Endometrium (tissue), 2 donors: ENCODE data around the gene ARHGEF11.

Experiments
- FAIRE-seq: peaks from 2 replicates; lab custom pipeline; 2012; peaks lifted over from hg19 to GRCh38; lab: Jason Lieb, UNC
- donor health status: control.
- donor health status: control.

Gene ARHGEF11

DNA sequence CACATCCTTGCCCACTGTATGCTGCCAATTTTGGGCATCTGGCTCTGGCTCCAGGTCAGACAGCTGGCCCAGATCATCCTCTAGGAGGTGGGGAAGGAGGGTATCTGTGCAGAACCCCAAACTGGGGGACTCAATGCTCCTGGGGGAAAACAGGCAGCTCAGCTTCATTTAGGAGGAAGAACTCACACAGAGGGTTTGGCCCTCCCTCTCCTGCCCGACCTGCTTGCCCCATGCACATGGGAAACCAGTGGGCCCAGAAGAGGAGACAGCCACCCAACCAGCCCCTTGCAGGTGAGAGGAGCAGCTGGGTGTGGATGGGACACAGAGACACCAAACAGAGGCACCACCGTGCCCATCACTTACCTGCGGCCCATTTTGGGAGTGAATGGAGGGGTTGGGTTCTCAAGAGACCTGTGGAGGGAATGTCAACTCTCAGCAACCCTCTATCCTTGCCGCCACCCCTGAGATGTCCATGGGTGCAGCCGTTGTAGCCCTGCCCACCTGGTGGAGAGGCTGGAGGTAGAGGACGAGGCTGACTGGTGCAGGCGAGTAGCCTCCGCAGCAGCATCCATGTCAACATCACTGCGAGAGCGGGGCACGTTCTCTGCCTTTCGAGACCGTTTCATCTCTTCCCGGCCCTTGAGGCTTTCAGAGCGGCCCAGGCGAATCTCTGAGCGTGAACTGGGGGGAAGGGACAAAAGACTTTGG, 97.6 kb downstream of the ARHGEF11 start:
- FAIRE-seq: no peak

DNA sequence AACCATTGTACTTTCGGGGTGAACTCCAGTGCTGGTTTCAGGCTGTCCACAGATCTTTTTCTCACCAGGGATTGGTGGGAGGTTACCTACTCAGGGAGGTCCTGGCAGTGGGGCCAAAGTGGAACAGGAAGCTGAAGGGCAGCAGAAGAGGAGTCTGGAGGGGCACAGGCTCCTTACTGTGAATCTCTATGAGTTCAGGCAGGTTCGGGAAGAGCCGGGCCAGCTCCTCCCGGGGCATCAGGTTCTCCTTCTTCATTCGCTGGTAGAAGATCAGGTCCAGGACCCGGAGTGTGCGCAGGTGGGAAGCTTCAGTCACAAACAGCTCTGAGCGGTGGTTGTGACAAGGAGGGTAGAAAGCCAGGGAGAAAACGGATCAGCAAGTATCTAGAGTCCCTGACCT, 98.4 kb downstream of the ARHGEF11 start:
- no peak for FAIRE-seq

DNA sequence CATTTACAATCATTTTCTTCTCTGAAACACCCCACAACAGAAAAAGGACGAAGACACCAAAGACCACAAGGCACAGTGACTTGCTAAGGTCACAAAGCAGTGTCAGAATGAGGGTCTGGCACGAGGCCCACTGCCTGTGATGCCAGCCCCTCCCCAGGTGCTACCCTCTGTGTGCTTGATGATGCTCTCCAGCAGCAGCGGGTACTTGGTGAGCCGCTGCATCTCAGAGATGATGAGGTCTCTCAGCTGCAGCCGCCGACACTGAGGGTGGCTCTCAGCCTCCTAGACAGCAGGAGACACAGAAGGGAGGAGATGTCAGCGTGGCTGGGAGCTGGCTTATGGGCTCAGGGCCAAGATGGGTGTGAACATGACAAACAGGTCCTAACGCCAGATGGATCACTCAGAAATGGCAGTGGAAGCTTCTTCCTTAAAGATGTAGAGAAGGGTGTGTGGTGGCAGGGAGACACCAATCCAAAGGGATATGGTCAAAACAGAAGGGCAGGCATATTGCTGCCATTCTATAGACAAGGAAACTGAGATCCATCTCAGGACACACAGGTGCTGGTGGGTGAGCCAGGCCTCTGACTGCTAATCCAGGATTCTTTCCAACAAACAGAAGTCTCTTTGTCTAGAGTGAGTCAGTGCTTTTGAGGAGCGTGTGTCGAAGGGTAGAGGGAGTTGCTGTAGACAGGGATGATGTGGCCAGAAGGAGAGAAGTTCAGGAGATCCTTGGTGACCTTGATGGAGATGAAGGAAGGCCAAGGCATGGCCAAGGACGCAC, 99.5 kb downstream of the ARHGEF11 start:
- no peak for FAIRE-seq

DNA sequence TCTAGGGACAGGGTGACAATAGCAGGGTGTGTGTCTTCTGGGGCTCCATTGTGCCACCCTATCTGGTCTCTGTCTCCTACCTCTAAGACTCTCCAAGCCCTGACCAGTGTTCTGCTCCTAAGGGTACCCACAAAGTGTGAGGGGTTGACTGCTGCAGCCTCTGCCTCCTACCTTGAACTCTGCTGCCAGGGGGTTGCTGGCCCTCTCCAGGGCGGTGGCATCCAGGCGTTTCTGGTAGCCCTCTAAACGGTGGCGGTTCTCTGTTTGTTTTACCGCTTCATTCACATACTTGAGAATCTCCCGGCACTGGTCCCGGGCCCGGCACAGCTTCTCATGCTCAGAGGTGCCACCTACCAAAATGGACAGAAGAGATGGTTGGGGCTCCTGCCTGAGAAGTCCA, 100.7 kb downstream of the ARHGEF11 start:
- FAIRE-seq: no peak

DNA sequence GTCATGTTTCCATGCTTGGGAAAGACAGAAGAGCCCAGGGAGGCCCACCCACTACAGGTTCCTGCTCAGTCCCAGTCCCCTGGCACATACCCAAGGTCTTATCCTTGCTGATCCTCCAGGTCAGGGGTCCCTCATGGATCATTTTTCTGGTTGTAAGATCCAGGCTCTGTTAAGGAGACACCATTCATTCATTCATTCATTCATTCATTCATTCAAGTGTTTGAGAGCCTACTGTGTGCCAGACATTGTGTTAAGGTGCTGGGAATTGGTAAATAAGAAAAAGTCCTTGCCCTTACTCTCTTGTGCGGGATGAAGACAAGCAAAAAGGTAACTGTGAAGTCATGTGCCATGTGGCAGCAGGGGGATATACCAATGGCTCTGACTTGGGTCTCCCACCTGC, 101.3 kb downstream of the ARHGEF11 start:
- FAIRE-seq: no peak

DNA sequence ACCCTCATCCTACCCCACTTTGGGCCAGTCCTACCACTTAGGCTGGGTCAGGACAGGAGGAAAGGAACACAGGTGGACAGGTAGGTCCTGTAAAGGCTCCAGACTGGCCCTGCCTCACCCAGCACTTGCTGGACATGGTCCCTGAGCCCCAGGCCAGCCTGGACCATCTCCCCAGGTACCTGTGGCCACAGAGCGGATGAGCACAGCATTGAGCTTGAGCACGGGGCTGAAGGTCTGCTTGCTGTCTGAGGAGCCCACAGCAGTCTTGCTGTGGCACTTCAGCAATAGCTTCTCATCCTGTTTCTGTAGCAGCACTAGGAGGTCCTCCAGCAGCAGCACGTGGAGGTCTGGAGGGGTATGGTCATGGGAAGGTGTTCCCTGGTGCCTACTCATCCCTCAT, 101.8 kb downstream of the ARHGEF11 start:
- FAIRE-seq: no peak

DNA sequence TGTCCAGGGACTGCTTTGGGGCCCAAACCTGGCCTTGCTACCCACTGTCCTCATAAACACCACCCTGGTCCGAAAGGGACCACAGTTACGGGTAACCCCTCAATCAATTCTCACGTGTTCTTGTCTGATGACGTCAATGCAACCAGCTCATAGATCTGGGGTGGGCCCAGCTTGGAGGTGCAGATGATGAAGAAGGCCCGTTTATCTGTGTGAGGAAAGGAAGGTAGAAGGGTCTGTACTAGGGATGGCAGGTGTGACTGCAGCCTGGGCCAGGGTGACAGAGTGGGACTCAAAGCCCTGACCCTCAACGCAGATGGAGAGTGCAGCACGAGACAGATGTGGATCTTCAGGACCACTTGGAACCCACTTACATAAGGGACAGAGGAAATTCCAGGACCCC, 103.0 kb downstream of the ARHGEF11 start:
- FAIRE-seq: no peak

DNA sequence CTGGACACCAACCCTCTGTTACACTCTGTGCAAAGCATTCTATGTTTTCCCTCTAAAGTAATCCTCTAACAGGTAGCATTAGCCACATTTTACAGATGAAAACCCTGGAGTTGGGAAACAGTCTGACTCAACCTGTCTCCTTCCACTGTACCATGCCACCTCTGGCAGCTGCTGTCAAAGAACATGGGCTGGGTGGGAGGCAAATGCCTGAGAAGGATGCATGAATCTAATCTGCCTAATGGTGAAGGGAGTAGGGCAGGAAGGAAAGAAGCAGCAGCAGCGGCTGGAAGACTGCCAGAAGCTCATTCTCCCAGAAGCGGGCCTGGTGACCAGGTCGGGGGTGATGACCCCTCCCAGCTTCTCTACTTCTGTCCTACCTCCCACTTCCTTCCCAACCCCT, 103.4 kb downstream of the ARHGEF11 start:
- no peak for FAIRE-seq

DNA sequence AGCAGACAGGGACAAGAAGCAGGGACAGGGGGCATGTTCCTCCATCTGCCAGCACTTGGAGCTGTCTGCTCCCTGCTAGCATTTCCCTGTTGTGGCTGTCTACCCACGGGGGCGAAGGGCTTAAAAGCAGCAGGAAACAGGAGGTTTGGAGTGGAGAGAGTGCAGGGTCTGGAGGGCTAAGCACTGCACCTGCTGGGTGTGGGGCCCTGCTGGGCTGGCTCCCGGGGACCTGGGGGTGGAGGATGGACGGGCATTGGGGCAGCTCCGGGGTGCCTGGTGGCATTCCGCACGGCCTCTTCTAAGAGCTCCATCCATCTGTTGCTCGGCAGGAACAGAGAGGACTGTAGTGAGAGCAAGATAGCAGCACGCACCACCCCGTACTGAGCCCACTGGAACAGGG, 103.9 kb downstream of the ARHGEF11 start:
- FAIRE-seq: no peak

DNA sequence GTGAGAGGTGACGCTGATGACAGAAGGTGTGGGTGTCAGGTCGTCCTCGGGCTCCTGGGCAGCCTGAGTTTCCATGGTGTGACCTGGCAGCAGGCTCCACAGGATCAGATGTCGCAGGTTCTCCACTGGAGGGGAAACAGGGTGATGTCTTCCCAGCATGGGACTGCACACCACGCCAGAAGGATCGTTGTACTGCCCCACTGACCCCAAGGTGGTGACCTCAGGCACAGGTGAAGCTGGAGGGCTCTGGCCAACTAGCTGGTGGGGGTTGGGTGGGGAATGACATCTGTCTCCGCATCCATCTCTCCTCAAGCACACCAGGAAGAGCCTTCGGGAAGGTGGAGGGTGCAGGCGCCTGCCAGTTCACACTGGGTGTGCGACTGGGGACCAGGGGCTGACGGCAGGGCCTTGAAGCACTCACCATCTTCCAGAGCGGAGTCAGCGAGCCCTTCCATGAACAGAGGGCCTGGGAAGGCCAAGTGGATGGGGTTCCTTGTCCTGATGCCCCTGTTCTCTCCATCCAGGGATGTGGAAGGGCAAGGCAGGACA, 105.7 kb downstream of the ARHGEF11 start:
- FAIRE-seq: no peak

DNA sequence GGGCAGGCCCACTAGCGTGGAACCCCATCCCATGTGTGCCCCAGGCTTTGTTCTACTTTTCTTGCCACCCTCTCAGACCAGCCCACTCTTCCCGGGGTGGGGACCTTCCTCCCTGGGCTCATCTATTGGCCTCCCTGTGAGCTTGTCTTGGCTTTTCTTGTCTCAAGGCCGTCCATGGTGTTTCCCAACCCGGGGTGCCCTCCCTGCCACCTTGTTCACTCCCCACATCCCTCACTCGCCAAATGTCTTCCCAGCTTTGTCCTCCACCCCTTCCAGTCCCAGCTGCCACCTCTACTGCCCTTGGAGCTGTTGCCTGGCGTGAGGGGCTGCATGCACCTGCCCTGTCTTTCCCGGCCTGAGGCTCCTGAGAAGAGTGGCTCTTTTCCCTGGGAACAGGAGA, 106.7 kb downstream of the ARHGEF11 start:
- no peak for FAIRE-seq

DNA sequence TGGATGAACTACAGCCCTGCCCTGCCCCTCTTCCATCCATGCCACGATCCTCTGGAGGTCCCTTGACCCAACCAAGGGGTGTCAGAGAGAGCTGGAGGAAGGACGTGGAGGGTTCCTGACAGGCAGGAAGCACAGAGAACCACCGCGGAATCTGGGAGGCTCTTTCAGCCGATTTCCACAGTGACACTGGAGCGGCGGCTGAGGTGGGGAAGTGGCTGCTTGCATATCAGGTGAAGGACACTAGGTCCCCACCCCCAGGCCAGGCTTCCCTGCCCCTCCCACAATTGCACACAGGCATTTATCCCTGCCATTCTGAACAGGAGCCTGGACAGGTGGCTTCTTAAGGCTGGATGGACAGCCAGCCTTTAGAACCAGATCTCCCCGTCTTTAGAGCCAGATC, 107.7 kb downstream of the ARHGEF11 start:
- no peak for FAIRE-seq

DNA sequence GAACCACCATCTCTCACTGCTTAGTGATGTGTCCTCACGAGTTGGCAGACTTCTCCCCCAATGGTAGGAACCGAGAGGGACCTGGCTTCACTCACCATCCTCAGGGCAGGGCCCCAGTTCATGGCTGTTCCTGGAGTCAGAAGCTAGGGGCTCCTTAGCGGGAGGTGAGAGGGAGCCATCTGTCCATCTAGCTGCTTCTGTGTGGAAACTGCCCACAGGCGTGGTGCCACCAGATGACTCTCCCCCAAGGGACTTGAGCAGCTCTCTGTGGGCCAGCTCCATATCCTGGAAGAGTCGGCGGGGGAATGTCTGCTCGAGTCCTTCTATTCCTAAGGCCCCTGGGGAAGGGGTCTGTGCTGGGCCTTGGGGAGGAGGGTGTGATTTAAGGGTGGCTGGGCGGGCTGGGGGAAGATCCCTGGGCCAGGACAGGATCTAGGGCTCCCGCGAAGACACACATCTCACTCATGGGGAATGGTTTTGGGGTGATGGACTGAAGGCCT, 108.8 kb downstream of the ARHGEF11 start:
- FAIRE-seq: no peak

DNA sequence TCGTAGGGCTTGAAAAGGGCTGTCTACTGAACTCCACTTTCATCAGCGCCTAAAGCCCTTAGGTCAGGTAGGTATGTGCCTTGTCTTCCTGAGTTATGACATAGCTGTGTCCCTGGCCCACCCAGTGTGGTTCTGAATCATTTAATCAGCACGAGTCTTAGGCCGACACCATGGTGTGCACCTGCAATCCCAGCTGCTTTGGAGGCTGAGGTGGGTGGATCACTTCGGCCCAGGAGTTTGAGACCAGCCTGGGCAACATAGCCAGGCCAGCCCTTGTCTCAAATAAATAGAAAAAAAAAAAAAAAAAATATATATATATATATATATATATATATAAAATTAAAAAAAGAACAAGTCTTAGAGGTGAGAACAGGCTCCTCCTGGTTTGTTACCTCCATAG, 109.4 kb downstream of the ARHGEF11 start:
- FAIRE-seq: no peak

DNA sequence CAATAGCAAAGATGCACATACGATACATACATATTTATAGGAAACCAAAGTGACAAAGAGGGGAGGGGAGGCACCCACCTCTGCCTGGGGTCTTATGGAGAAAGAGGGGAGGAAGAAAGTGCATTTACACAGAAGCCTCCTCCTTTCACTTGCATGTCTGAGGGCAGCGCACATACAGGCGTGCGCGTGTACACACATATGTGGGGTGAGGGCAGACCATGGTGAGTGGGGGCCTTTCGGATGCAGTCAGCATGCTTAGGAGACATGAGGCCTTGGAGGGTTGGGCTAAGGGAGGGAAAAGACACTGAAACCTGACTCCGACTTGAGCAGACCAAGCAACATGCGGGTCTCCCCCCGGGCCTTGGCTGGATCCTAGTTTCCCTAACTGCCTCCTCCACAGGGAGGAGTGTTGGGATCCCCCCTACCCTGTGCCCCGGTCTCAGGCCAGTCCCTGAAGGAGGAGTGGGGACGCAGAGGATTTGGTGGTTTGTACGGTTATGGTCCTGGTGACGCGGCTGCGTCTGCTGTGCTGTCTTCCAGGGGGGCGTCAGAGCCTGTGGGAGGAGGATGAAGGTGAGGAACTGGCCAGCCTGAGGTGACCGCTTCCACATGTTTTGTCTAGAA, 109.9 kb downstream of the ARHGEF11 start:
- no peak for FAIRE-seq

DNA sequence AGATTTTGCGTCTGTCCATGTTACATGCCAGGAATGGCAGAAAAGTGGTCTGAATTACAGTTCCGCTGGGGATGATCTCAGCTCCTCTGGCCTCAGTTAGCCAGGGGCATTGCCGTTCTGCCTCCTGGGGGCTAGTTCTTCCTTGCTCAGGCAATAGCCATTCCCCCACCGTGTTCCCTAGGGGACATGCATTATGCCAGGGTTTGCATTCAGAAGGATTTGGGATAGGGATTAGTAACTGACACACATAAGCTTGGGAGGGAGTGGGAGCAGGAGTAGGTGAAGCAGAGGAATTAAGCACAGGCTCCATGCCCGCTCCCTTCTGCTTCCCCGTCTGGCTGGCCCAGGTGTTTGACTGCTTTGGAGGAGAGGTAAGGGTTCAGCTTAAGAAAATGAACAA, 112.4 kb downstream of the ARHGEF11 start:
- FAIRE-seq: no peak

DNA sequence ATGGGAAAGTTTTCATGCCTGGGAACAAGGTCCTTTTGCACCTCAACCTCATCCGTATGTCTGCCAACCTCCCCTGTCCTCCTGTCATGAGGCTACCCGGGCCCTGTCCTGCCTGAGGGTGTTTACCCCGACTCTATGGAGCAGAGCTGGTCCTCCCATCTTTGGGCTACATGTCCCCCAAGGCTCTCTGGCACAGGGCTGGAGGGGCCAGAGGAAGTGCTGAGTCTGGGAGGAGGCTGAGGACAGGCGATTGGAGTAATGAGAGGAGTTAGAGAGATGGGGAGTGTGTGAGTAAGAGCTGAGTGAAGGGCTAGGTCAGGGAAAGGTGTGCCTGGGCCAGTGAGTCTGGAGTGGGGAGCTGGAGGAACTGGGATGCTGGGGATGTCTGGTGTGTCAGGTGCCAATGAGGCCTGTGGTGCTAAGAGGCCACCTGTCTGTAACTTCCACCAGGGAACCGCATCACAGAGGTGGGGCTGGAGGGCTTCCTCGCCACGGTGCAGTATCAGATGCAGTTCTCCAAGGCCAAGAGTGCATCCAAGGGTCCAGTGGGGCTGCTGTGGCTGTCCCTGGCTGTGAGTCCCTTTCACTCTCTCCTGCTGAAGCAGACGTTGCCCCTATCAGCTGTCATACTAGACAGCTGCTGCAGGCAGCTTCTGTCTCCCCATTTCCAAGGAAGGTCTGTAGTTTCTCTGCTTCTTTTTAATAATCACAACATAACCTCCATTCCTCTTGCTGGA, 113.4 kb downstream of the ARHGEF11 start:
- no peak for FAIRE-seq

DNA sequence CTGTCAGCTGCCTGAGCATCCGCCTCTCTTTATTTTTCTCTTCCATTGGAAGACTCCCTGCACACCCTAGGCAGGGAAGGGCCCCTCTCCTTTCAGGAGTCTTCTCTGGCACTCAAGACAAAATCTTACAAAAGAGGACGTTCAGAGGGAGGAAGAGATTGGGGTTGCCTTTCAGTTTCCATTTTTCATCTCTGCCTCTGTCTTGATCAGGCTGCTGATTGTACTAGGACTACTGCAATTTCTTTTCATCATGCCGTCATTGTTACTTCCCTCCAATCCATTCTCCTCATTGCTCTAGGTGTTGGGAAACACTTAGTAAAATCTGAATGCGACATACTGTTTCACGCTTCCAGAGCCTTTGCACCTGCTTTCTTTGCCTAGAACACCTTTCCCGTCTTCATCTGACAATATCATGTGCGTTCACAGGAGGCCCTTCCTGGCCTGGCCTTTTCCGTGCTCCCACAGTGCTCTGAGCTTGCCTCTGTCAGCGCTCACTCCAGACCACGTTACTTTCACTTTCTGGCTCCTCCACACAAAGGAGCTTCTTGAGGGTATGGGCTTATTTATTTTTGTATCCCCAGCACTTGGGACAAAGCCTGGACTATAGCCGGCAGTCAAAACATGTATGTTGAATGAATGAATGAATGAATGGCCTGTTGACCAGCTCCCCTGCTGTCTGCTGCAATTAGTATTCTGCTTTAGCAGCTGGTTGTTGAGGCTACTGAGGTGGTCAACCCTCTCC, 114.2 kb downstream of the ARHGEF11 start:
- no peak for FAIRE-seq

DNA sequence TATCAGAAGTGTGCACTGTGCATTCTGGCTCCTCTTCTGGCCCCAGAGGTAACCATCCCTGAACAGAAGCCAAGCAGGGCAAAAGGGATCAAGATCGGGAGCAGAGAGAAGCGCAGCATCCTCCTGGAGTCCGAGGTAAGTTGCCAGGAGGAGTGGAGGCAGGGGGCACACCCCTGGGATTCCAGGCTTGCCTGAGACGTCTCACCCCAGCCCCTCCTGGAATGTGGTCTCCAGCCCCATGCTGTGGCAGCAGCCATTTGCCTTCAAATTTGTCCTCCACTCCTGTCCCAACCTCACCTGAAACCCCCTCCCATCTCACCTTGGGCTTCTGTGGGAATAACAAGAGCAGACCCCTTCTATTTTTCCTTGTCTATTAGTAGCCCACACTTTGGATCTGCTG, 115.1 kb downstream of the ARHGEF11 start:
- FAIRE-seq: no peak

DNA sequence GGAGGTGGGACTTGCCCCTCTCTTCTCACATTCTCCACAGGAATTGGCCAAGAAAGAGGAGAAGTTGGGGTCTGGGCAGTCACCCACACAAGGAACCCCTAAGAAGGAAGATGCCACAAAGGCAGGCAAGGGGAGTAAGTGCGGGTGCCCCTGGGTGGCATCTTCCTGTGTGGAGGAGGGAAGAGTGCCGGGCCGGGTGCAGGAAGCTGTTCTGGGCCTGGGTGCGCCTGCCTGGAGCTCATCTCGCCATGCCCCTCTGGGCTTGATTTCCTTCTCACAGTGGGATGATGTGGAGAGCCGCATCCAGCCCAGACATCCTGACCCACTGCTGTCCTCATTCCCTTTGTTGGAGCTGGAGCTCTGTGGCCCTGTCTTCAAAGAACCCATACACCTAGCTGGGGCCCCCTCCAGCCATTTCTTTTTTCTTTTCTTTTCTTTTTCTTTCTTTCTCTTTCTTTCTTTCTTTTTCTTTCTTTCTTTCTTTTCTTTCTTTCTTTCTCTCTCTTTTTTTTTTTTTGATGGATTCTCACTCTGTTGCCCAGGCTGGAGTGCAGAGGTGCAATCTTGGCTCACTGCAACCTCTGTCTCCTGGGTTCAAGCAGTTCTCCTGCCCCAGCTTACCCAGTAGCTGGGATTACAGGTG, 115.8 kb downstream of the ARHGEF11 start:
- no peak for FAIRE-seq

DNA sequence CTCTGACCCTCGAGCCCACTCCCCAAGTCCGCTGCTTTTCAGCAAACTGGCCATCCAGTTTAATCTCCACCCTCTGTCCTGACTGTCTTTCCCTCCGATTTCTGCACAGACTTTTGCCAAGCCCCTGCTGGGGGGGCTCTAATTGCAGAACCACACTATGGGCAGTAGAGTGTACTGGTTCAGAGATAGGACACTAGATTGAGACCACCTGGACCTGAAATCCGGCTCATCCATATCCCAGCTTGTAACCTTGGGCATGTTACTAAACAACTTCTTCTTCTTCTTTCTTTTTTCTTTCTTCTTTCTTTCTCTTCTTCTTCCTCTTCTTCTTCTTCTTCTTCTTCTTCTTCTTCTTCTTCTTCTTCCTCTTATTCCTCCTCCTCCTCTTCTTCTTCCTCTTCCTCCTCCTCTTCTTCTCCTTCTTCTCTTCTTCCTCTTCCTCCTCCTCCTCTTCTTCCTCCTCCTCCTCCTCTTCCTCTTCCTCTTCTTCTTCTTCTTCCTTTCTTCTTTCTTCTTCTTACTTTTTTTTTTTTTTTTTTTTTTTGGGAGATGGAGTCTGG, 117.4 kb downstream of the ARHGEF11 start:
- FAIRE-seq: no peak
